Left colon (tissue), 2 donors: ENCODE results near the gene PRSS36. TPM values are rescaled to one million over a fixed set of nuclear protein-coding genes. Genes with fewer than 3 reads are reported as not detected.
"Not testable (repeated sequence)": the region's sequence is repeated elsewhere in the genome, so short reads cannot be mapped to it uniquely, and the experiment has no call there.

Experiments
- ATAC-seq: fragments of 200-7000 bp; cut with Tn5 transposase; one replicate; pipeline ENCODE4 v1.9.1; 2020; ENCODE audit warnings: mild to moderate bottlenecking, moderate library complexity
- DNase-seq, 2 donors: peaks; one replicate each; pipeline ENCODE4 v3.0.0-alpha.2; 2020
- intact Hi-C, 2 donors: fragments of 100-400 bp; cut with DNase I in 1 of 2; cut with micrococcal nuclease in 1 of 2; formaldehyde crosslinking; loops; one replicate each; pipeline versions ENCODE4 v1.11.2 to v1.14.0; 2022; cut with DNase I, micrococcal nuclease
- total RNA-seq, 2 donors: library from RNA; stranded (reverse); fragmentation: NEBNext Ultra II Directional; extraction: Animal tissue kit (Norgen Biotek cat#: 25700); gene quantifications; one replicate each; pipeline ENCODE4 v1.2.1, GENCODE V29; 2021
- donor health status: DM: no; HTN: no; CAD: no.
- donor health status: DM: yes; HTN: yes; CAD: no.

The PRSS36 gene
- total RNA-seq, 2 donors from 2014 or later = 8.1 to 9.7 TPM

GRCh38 chr16:31145398-31145990, 4.4 kb downstream of the PRSS36 start:
- intact Hi-C loops = loop anchor here in 1 of 2 donors (10.0 kb wide), 1 partner anchor 161 kb away; the partner anchor contains the start of gene HSD3B7
- ATAC-seq = no peak

GRCh38 chr16:31144418-31144817, 5.4 kb downstream of the PRSS36 start:
- not testable (repeated sequence) for ATAC-seq, DNase-seq
- intact Hi-C loops = loop anchor here in 1 of 2 donors (10.0 kb wide), 1 partner anchor 160 kb away; the partner anchor contains the start of gene HSD3B7

More at GRCh38 chr16:31145398-31145990, 4.4 kb downstream of the PRSS36 start:
- no peak for DNase-seq

GRCh38 chr16:31143694-31144148, 6.1 kb downstream of the PRSS36 start:
- intact Hi-C loops = loop anchor here in 1 of 2 donors (10.0 kb wide), 1 partner anchor 159 kb away; the partner anchor contains the start of gene HSD3B7
- ATAC-seq (no peak), DNase-seq (peak in 1 of 2 donors; percentile 12)

DNA sequence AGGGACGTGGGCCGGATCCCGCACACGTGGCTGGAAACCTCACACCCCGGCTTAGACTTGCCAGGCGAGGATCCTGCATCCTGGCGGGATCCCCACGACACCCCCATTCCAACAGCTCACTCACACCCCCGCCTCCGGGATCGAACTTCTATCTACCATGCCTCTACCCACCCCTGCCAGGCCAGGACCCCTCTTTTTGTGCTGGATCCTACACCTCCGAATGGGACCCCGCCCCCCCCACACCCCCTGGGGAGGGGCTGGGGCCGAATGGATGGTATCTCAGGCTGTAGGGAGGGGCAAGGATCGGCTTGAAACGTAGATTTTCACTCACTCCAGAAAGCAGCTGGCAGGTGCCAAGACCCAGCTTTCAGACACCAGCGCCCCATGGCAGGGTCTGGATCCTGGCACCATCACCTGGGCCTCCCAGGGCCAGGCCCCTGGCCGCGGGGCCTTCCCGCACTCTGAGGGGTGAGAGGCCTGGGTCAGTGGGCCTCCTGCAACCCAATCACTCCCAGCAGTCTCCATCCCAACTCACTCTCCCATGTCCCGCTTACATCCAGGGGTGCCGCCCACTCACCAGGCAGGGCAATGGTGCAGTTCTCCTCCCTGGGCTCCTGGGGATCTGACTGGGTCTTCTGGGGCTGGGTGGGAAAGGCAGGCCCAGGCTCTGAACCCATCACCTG, 6.7 kb downstream of the PRSS36 start:
- intact Hi-C loops = loop anchor here in 1 of 2 donors (10.0 kb wide), 1 partner anchor 158 kb away; the partner anchor contains the start of gene HSD3B7
- ATAC-seq (no peak), DNase-seq (peak in 1 of 2 donors; percentile 59)

DNA sequence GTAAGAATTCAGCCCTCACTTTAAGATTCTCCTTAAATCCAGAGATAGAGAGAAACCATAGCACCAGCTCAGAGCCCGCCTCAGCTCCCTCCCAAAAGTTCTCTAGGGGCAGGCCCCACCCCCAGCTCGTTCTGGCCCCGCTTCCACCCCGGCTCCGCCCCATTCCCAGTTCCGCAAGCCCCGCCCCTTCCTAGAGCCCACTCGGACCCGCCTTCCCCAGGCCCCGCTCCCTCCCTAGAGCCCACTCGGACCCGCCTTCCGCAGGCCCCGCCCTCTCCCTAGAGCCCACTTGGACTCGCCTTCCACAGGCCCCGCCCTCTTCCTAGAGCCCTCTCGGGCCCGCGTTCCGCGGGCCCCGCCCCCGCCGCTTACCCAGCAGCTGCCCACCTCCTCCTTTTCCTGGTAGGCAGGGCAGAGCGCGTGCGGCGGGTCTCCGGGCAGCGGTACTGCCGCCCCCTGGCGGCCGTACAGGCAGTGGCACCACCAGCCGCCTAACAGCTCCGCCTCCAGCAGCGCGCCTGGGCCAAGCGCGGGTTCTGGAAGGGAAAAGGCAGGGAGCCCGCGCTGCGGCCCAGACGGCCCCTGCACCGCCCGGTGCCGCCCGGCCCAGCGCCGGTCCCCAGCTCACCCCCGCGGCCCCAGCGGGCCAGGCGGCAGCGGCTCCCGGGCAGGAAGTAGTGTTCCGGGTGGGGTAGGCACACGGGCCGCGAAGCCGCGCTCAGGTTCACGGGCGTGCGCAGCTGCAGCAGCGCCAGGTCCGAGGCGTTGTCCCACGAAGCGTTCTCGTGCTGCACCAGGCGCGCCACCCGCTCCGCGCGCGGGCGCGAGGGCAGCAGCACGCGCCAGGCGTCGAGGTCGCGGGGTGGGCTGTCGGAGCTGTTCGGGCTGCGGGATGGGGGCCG, 7.5 kb downstream of the PRSS36 start:
- intact Hi-C loops = loop anchor here in 1 of 2 donors (10.0 kb wide), 1 partner anchor 158 kb away; the partner anchor contains the start of gene HSD3B7
- peak; percentile 81 for ATAC-seq
- peak; percentile 99 for DNase-seq

GRCh38 chr16:31141489-31142108, 8.3 kb downstream of the PRSS36 start:
- peak in 1 of 2 donors; percentile 44 for DNase-seq
- intact Hi-C loops = loop anchor here in 1 of 2 donors (10.0 kb wide), 1 partner anchor 157 kb away; the partner anchor contains the start of gene HSD3B7
- peak; percentile 5 for ATAC-seq

DNA sequence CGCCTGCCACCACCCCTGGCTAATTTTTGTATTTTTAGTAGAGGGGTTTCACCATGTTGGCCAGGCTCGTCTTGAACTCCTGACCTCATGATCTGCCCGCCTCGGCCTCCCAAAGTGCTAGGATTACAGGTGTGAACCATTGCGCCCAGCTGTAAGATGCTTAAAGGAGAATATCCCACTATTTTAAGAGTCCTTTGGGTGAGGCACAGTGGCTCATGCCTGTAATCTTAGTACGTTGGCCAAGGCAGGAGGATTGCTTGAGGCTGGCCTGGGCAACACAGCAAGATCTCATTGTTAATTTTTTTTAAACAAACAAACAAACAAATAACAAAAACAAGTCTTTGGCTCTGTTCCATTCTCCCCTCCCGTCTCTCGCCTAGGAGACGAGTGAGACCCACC, 8.8 kb downstream of the PRSS36 start:
- not testable (repeated sequence) for DNase-seq, ATAC-seq
- intact Hi-C loops = loop anchor here in 1 of 2 donors (10.0 kb wide), 1 partner anchor 156 kb away; the partner anchor contains the start of gene HSD3B7

GRCh38 chr16:31138621-31139578, 11.0 kb downstream of the PRSS36 start:
- ATAC-seq (peak; percentile 48), DNase-seq (peak; percentile 90 to 93)
- intact Hi-C loops = no loop called here

GRCh38 chr16:31136822-31137499, 12.9 kb downstream of the PRSS36 start:
- ATAC-seq, DNase-seq, intact Hi-C loops: not testable (repeated sequence)

DNA sequence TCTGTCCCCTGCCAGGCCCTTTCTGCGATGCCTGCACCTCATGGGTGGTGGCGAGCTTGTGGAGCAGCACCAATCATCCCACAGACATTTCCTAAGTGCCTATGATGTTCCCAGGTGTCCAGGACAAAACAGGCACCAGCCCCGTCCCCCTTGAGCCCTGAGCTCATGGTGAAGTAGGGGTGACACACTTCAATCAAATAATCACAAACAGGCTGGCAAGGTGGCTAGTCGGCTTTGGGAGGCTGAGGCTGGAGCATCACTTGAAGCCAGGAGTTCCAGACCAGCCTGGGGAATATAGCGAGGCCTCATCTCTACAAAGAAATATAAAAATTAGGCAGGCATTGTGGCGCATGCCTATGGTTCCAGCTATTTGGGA, 13.6 kb downstream of the PRSS36 start:
- DNase-seq = no peak
- intact Hi-C loops = no loop called here
- no peak for ATAC-seq

- intact Hi-C loops = no loop called here
- DNase-seq (peak; percentile 94), ATAC-seq (peak; percentile 57)
Measured at GRCh38 chr16:31135535-31136286, 14.2 kb downstream of the PRSS36 start, which contains the start of gene PRSS8. PRSS8 (minus strand) TSS chr16:31135727; CDS start chr16:31135498, 229 bp downstream.

DNA sequence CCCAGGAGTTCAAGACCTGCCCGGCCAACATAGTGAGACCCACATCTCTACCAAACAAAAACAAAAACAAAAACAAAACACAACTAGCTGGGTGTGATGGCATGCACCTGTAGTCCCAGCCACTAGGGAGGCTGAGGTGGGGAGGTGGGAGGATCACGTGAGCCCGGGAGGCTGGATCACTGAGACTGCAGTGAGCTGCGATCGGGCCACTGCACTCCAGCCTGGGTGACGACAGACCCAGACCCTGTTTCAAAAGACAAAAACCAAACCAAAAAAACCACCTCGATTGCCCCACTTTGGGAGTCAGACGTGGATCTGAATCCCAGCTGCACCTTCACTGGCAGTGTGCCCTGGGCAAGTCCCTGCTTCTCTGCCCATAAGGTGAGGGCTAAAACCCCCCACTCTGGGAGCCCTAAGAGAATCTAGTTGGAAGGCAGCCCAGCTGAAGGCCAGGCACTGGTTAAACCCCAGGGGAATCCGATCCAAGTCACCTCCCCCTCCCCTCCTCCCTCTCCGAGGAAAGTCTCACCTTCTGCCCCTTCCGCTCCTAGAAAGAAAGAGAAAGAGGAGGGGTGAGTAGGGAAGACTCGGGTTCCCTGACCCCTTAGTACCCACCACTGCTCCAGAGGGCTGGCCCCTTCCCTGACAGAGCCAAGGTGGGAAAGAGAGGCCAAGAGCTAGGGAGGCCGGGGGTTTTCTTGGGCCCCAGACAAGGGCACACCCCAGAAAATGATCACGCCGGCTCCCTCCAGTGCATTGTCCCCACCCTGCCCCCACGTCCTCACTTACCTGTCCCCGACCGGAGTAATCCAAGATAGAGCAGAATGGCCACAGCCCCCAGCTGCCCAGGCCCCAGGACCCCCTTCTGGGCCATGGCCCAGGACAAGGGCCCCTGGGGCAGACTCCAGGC, 15.0 kb downstream of the PRSS36 start:
- ATAC-seq (peak; percentile 40), DNase-seq (peak; percentile 73 to 80)
- intact Hi-C loops = no loop called here

DNA sequence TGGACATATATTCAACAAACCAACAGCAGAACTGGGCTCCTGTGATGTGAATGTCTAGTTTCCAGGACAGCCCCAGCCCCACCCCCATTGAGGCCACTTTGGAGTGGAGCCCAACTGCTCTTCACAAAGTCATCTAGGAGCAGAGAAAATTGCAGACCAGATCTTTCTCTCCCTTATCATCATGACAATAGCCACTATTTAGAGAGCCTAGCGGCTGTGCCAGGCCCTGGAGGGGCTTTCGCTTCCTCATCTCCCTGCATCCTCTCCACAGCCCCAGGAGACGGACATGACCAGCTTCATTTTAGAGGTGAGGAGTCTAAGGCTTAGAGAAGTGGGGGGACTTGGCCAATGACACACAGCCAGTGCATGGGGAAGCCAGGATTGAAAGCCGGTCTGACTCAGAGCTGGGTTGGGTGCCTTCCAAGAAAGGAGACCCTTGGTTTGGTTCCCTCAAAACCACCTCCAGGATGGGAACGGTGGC, 15.7 kb downstream of the PRSS36 start:
- intact Hi-C loops = no loop called here
- no peak for ATAC-seq
- no peak for DNase-seq

DNA sequence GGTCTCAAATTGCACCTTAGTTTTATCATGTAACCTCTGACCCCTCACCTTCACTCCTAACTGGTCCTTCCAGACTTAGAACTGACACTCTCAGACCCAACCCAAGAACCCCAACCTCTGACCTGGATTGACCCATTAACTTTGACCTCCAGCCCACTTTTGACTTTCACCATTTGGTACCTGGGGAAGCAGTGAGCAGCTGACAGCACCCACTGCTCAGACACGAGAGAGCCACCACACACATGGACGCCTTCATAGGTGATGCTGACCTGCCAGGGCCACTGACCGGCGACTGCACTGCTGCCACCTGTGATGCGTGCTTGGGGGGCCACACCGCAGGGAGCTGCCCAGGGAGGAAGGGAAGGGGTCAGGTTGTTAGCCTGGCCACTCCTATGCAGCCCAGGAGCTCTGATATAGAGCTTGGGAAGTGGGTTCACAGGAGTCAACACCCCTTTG, 16.8 kb downstream of the PRSS36 start:
- no peak for ATAC-seq
- intact Hi-C loops = no loop called here
- no peak for DNase-seq
